Spleen (tissue), 7 donors: ENCODE results near the gene PALS1.

ENCODE experiments used
- POLR2A ChIP-seq, 3 donors: fragments of 450-650 bp; IDR thresholded peaks; one replicate each; pipeline ENCODE4 v1.5.1; 2017; ENCODE audit warnings: antibody characterized with exemption in 3 of 3, mild to moderate bottlenecking in 1 of 3
- TF ChIP-seq, protein P1 (sequence below), 11 experiments: fragments of 200-600 bp in 7 of 11; fragments of 450-650 bp in 4 of 11; sonication (generic) in 4 of 11; IDR thresholded peaks in 8 of 11; conservative IDR thresholded peaks in 3 of 11; 1 replicate in 7 of 11; 2 replicates in 4 of 11; pipeline versions ENCODE4 v1.4.0 to v1.8.0; 2016 to 2021; ENCODE audit warnings: antibody characterized with exemption in 11 of 11, inconsistent platforms in 4 of 11, mild to moderate bottlenecking in 1 of 11
- donor health status: DM: no; HTN: no; CAD: no; lungs with moderate emphysema.
- donor health status: DM: no; HTN: no; CAD: no.
- donor health status: DM: no; HTN: no; CAD: no.

DNA sequence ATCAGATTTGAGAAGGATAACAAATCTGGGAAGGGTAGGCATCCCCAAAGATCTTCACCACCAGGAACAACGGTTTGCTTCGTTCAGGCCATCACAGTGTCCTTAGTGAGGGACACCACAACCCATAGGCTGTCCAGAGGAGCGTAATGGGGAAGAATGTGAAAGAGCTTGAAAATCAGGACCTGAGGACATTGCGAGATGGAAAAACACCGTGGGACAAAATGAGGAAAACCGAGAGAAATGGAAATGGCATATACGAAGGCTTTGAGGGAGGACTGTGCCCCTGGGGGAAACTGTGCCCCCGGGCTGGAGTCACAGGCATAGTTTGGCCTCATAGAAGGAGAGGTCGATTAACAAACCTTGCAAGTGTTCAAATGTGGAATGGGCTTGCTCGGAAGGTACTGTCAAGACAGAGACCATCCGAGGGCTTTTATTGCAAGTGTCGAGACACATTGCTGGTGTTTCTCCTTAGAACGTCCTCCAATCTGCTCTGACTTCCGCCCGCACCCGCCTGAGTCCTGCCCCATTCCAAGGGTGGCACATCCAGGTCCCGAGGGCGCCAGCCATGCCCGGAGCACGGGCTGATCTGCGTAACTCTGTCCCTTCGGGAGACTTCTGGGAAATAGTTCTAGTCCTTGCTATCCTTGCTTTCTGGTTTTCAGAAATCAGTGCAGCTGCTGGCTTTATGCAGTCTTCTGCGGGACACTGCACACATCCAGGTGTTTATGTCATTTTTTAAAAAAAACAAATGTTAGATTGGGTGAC lies 885 bp upstream of the PALS1 start:
- TF ChIP-seq, protein P1, sequence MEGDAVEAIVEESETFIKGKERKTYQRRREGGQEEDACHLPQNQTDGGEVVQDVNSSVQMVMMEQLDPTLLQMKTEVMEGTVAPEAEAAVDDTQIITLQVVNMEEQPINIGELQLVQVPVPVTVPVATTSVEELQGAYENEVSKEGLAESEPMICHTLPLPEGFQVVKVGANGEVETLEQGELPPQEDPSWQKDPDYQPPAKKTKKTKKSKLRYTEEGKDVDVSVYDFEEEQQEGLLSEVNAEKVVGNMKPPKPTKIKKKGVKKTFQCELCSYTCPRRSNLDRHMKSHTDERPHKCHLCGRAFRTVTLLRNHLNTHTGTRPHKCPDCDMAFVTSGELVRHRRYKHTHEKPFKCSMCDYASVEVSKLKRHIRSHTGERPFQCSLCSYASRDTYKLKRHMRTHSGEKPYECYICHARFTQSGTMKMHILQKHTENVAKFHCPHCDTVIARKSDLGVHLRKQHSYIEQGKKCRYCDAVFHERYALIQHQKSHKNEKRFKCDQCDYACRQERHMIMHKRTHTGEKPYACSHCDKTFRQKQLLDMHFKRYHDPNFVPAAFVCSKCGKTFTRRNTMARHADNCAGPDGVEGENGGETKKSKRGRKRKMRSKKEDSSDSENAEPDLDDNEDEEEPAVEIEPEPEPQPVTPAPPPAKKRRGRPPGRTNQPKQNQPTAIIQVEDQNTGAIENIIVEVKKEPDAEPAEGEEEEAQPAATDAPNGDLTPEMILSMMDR (IDR thresholded peaks at IDR 0.05 in 8 of 11, conservative IDR thresholded peaks at IDR 0.05 in 3 of 11), result no peak
- no peak for TF ChIP-seq POLR2A (IDR thresholded peaks at IDR 0.05)
